Activated CD8-positive, alpha-beta memory T cell treated with anti-CD3 and anti-CD28 coated beads for 48 hours (primary cell): ENCODE measurements around the gene MEGF9.
"Not testable (repeated sequence)": the region's sequence is repeated elsewhere in the genome, so short reads cannot be mapped to it uniquely, and the experiment has no call there.

Experiments
- DNase-seq, 3 experiments: peaks; one replicate each; pipeline ENCODE4 v3.0.0-alpha.2; 2020; ENCODE audit warnings: low read depth in 2 of 3, low spot score in 2 of 3

The MEGF9 gene

GRCh38 chr9:120714088-120714845 lies at the start of gene MEGF9:
Gene MEGF9, minus strand, starts transcription at chr9:120714470. Its CDS starts 112 bp downstream, at chr9:120714358.
- DNase-seq = peak; percentile 80 to 93 (median 82)

- DNase-seq = no peak
Measured at GRCh38 chr9:120761006-120761405, 46.7 kb upstream of the MEGF9 start.

- DNase-seq = no peak
Measured at GRCh38 chr9:120759755-120760400, 45.6 kb upstream of the MEGF9 start.

GRCh38 chr9:120758544-120758943 lies 44.3 kb upstream of the MEGF9 start:
- no peak for DNase-seq

- DNase-seq = no peak
Measured at GRCh38 chr9:120757026-120757913, 43.0 kb upstream of the MEGF9 start.

GRCh38 chr9:120756531-120756930 lies 42.3 kb upstream of the MEGF9 start:
- no peak for DNase-seq

- DNase-seq = peak; percentile 13 to 67 (median 37)
Measured at GRCh38 chr9:120755810-120756434, 41.7 kb upstream of the MEGF9 start.

- no peak for DNase-seq
Measured at GRCh38 chr9:120755044-120755443, 40.8 kb upstream of the MEGF9 start.

GRCh38 chr9:120750421-120750820 lies 36.2 kb upstream of the MEGF9 start:
- no peak for DNase-seq

- DNase-seq = not testable (repeated sequence)
Measured at GRCh38 chr9:120746366-120746765, 32.1 kb upstream of the MEGF9 start.

- DNase-seq = no peak
Measured at GRCh38 chr9:120745278-120745677, 31.0 kb upstream of the MEGF9 start.

- DNase-seq = no peak
Measured at GRCh38 chr9:120742951-120743416, 28.7 kb upstream of the MEGF9 start.

GRCh38 chr9:120741701-120742100 lies 27.4 kb upstream of the MEGF9 start:
- no peak for DNase-seq

GRCh38 chr9:120741191-120741590 lies 26.9 kb upstream of the MEGF9 start:
- DNase-seq = no peak

GRCh38 chr9:120740132-120740531 lies 25.9 kb upstream of the MEGF9 start:
- no peak for DNase-seq

GRCh38 chr9:120737416-120738165 lies 23.3 kb upstream of the MEGF9 start:
- no peak for DNase-seq

- no peak for DNase-seq
Measured at GRCh38 chr9:120736881-120737280, 22.6 kb upstream of the MEGF9 start.

GRCh38 chr9:120735415-120736126 lies 21.3 kb upstream of the MEGF9 start:
- no peak for DNase-seq

GRCh38 chr9:120734607-120735410 lies 20.5 kb upstream of the MEGF9 start:
- DNase-seq = no peak
